GM12878 (cell line): Measurements from ENCODE around the gene PPOX. TPM values are rescaled to one million over a fixed set of nuclear protein-coding genes. Genes with fewer than 3 reads are reported as not detected.

ENCODE experiments used
- ATAC-seq: fragments of 200-7000 bp; cut with Tn5 transposase; 3 replicates; pipeline ENCODE4 v1.9.1; 2020; ENCODE audit warnings: mild to moderate bottlenecking, moderate library complexity
- BruUV-seq: library from RNA; stranded (reverse); fragments of 400-500 nt; replicated peaks from 2 replicates; lab custom pipeline; 2021; lab: Mats Ljungman, UMichigan
- CTCF ChIA-PET: fragments of 300-600 bp; sonication (Branson Sonifier 250); formaldehyde crosslinking; extraction: SDS; loops from one replicate; lab custom pipeline; 2021; ENCODE audit warnings: inconsistent platforms; lab: Yijun Ruan, JAX
- POLR2A ChIA-PET: fragments of 350-600 bp; formaldehyde crosslinking; extraction: SDS; loops from one replicate; lab custom pipeline; 2021; ENCODE audit warnings: inconsistent platforms; lab: Charles Lee
- RAD21 ChIA-PET: fragments of 300-600 bp; sonication (Branson Sonifier 250); formaldehyde crosslinking; loops from one replicate; lab custom pipeline; 2023; ENCODE audit warnings: antibody characterized with exemption; ENCODE audit not compliant: unreplicated experiment; lab: Charles Lee
- SMC1A ChIA-PET: fragments of 300-600 bp; sonication (Branson Sonifier 250); formaldehyde crosslinking; loops from one replicate; lab custom pipeline; 2023; ENCODE audit not compliant: unreplicated experiment, uncharacterized antibody; lab: Charles Lee
- DNase-seq: peaks from one replicate; pipeline ENCODE4 v3.0.0-alpha.2; 2011; ENCODE audit warnings: low read depth, low spot score
- FAIRE-seq: peaks from 3 replicates; lab custom pipeline; 2011; peaks lifted over from hg19 to GRCh38; lab: Jason Lieb, UNC
- H2AFZ ChIP-seq: 2 replicates; pipeline ENCODE4 v1.6.0; 2011; ENCODE audit warnings: low read depth, low read length, control low read depth; ENCODE audit not compliant: control insufficient read depth
- H3K27ac ChIP-seq: 2 replicates; pipeline ENCODE4 v1.5.1; 2011; ENCODE audit warnings: control low read depth; ENCODE audit not compliant: control insufficient read depth, insufficient read depth
- H3K27me3 ChIP-seq, 2 experiments: replicated peaks in 1 of 2; 2 replicates each; pipeline versions ENCODE4 v1.6.0 to v1.6.1; 2011; ENCODE audit warnings: low read length in 1 of 2; ENCODE audit not compliant: control insufficient read depth in 2 of 2, insufficient read depth in 2 of 2
- H3K36me3 ChIP-seq, 2 experiments: 2 replicates each; pipeline ENCODE4 v1.5.1; 2011; ENCODE audit warnings: low read length in 1 of 2; ENCODE audit not compliant: control insufficient read depth in 2 of 2, insufficient read depth in 2 of 2
- H3K4me1 ChIP-seq: 2 replicates; pipeline ENCODE4 v1.6.1; 2011; ENCODE audit warnings: mild to moderate bottlenecking, low read length, moderate library complexity, mixed read lengths; ENCODE audit not compliant: control insufficient read depth, insufficient read depth
- H3K4me2 ChIP-seq: 2 replicates; pipeline ENCODE4 v1.6.0; 2011; ENCODE audit warnings: control low read depth; ENCODE audit not compliant: control insufficient read depth, insufficient read depth
- H3K4me3 ChIP-seq: fragments of 200-600 bp; sonication (generic); 2 replicates; pipeline ENCODE4 v1.5.1; 2016
- H3K79me2 ChIP-seq: 2 replicates; pipeline ENCODE4 v1.6.0; 2011; ENCODE audit warnings: low read length; ENCODE audit not compliant: control insufficient read depth, insufficient read depth
- H3K9ac ChIP-seq: 2 replicates; pipeline ENCODE4 v1.8.0; 2011; ENCODE audit warnings: low read length, control low read depth, mixed read lengths; ENCODE audit not compliant: control insufficient read depth, insufficient read depth
- H3K9me3 ChIP-seq: replicated peaks from 3 replicates; pipeline ENCODE4 v1.5.1; 2011; ENCODE audit warnings: mild to moderate bottlenecking, low read length; ENCODE audit not compliant: control insufficient read depth, insufficient read depth
- H4K20me1 ChIP-seq: 2 replicates; pipeline ENCODE4 v1.6.0; 2011; ENCODE audit not compliant: control insufficient read depth, insufficient read depth
- PRDM15 ChIP-seq: fragments of 450-650 bp; formaldehyde crosslinking; IDR thresholded peaks from 2 replicates; pipeline ENCODE4 v1.4.0; 2020; ENCODE audit warnings: mild to moderate bottlenecking, moderate library complexity
- RUNX3 ChIP-seq: IDR thresholded peaks from 2 replicates; pipeline ENCODE4 v1.6.1; 2012; ENCODE audit warnings: low read length, inconsistent platforms
- WGBS: methylation state at CpG from one replicate; pipeline ENCODE4 v1.1.6; 2016; ENCODE audit warnings: low lambda C conversion rate; ENCODE audit not compliant: insufficient replicate concordance, insufficient coverage; ENCODE audit errors: missing lambda C conversion rate; 5-methylcytosine and 5-hydroxymethylcytosine counted together
- in situ Hi-C: fragments of 300-500 bp; cut with MboI; formaldehyde crosslinking; loops from 9 replicates; pipeline ENCODE4 v1.14.3; 2018; ENCODE audit warnings: mixed read lengths
- intact Hi-C: fragments of 100-400 bp; cut with micrococcal nuclease; formaldehyde crosslinking; loops from one replicate; pipeline ENCODE4 v1.14.2; 2022; ENCODE audit not compliant: unreplicated experiment
- polyA plus RNA-seq, 11 experiments: library from polyadenylated mRNA; depleted of rRNA in 4 of 11; unstranded in 6 of 11; stranded (reverse) in 5 of 11; fragments of >200 nt; fragmentation: Nextera tagmentation in 4 of 11; fragmentation: Illumina TruSeq in 1 of 11; extraction: Ambion mirVana in 4 of 11; extraction: Trizol in 1 of 11; gene quantifications; 1 replicate in 1 of 11; 2 replicates in 10 of 11; pipeline versions ENCODE4 v1.2.1 to v1.2.3, GENCODE V29; 2011 to 2016; ENCODE audit warnings: inconsistent platforms in 2 of 11, missing spikeins in 2 of 11, low read depth in 1 of 11
- total RNA-seq, 4 experiments: library from RNA; depleted of rRNA in 3 of 4; stranded (reverse); fragments of >200 nt in 3 of 4; fragmentation: Illumina TruSeq in 1 of 4; extraction: Trizol in 1 of 4; gene quantifications; 2 replicates each; pipeline versions ENCODE4 v1.2.1 to v1.2.3, GENCODE V29; 2013 to 2021

PPOX gene
- total and polyA plus RNA-seq, 10 of the 15 experiments (the other 5 are each of a cell fraction or from before 2014, with no cell fraction given): 8.9 to 31.5 (median 20.3) TPM

- Histone ChIP-seq H3K9me3 (no peaks in the 10 kb centered on the region), H3K9ac (peak overlapping the region; percentile 94; the same call in 1 of the 2 replicates), H4K20me1 (no peaks in the 10 kb centered on the region), H3K27me3 (no peaks in the 10 kb centered on the region), H3K36me3 (peaks cover 0 to 1% of the 10 kb centered on the region in 2 experiments; a peak in 1 of 4 replicates), H3K27ac (peak overlapping the region; percentile 86), H3K79me2 (peaks cover 20% of the 10 kb centered on the region), H3K4me1 (peaks cover 21% of the 10 kb centered on the region), H3K4me2 (peak overlapping the region; percentile 95), H2AFZ (peak overlapping the region; percentile 40), H3K4me3 (peak overlapping the region; percentile 64)
- CTCF ChIA-PET: interaction anchor here (0.9 to 13.6 kb wide), 15 partner anchors 9 to 188 kb away, joined by 3 to 385 read pairs (median 12); partner anchors contain the start of genes APOA2, FCER1G, PPOX and TOMM40L
- in situ Hi-C loops (no loop called here), intact Hi-C loops (no loop called here)
- ATAC-seq: no peak
- TSS peak; percentile 99 for BruUV-seq
- FAIRE-seq: no peak
- DNase-seq: no peak
- WGBS: 80% methylated on average over 13 of the region's 13 CpGs
- RAD21 ChIA-PET: interaction anchor here (1.0 to 6.6 kb wide), 9 partner anchors 10 to 182 kb away, joined by 3 to 72 read pairs (median 8); partner anchors contain the start of genes CFAP126, PPOX and TOMM40L
- SMC1A ChIA-PET: interaction anchor here (0.6 to 8.1 kb wide), 15 partner anchors 8 to 181 kb away, joined by 3 to 66 read pairs (median 6); partner anchors contain the start of genes CFAP126, PPOX, SDHC and TOMM40L
- TF ChIP-seq RUNX3 (no peak), PRDM15 (CRISPR knock-in tag) (no peak)
- POLR2A ChIA-PET: interaction anchor here (0.5 to 3.0 kb wide), 12 partner anchors 10 to 191 kb away, joined by 3 to 24 read pairs (median 6); partner anchors contain the start of genes B4GALT3, CFAP126, FCER1G and PPOX
Observed at GRCh38 chr1:161200992-161201835, 35.0 kb downstream of the PPOX start.
